Activated gamma-delta T cell treated with anti-CD3 and anti-CD28 coated beads, Interleukin-2, amount 50 U/mL, for 16 hours (primary cell): ENCODE measurements around the gene KCNQ2.
"Not testable (repeated sequence)": the region's sequence is repeated elsewhere in the genome, so short reads cannot be mapped to it uniquely, and the experiment has no call there.

Experiments used
- DNase-seq: peaks from one replicate; pipeline ENCODE4 v3.0.0-alpha.2; 2020; ENCODE audit warnings: low read depth

KCNQ2 gene

GRCh38 chr20:63385819-63386218 is 86.6 kb downstream of the KCNQ2 start:
- DNase-seq, result no peak

GRCh38 chr20:63384336-63384735 is 88.1 kb downstream of the KCNQ2 start:
- DNase-seq, result no peak

- no peak for DNase-seq
These were observed 88.9 kb downstream of the KCNQ2 start for GRCh38 chr20:63383556-63383955.

GRCh38 chr20:63382551-63383300 is 89.7 kb downstream of the KCNQ2 start:
- DNase-seq, result no peak

GRCh38 chr20:63381781-63382431 is 90.5 kb downstream of the KCNQ2 start:
- DNase-seq, result peak; percentile 9

GRCh38 chr20:63380346-63380870 is 92.0 kb downstream of the KCNQ2 start:
- no peak for DNase-seq

GRCh38 chr20:63379872-63380271 is 92.6 kb downstream of the KCNQ2 start:
- DNase-seq, result not testable (repeated sequence)

GRCh38 chr20:63379296-63379695 is 93.2 kb downstream of the KCNQ2 start:
- no peak for DNase-seq

- DNase-seq, result no peak
These were observed 93.8 kb downstream of the KCNQ2 start for GRCh38 chr20:63378626-63379025.

GRCh38 chr20:63377951-63378381 is 94.5 kb downstream of the KCNQ2 start:
- no peak for DNase-seq

GRCh38 chr20:63377256-63377941 is 95.1 kb downstream of the KCNQ2 start:
- DNase-seq, result no peak

- DNase-seq, result no peak
These were observed 95.9 kb downstream of the KCNQ2 start for GRCh38 chr20:63376283-63377250.

- DNase-seq, result no peak
These were observed 97.0 kb downstream of the KCNQ2 start for GRCh38 chr20:63375438-63375837.

- no peak for DNase-seq
These were observed 98.0 kb downstream of the KCNQ2 start for GRCh38 chr20:63374504-63374903.

GRCh38 chr20:63373996-63374395 is 98.5 kb downstream of the KCNQ2 start:
- no peak for DNase-seq

GRCh38 chr20:63372971-63373885 is 99.2 kb downstream of the KCNQ2 start:
- no peak for DNase-seq

- DNase-seq, result no peak
These were observed 101.1 kb downstream of the KCNQ2 start for GRCh38 chr20:63371291-63371865.

GRCh38 chr20:63370618-63371187 is 101.8 kb downstream of the KCNQ2 start:
- no peak for DNase-seq

GRCh38 chr20:63369724-63370617 is 102.5 kb downstream of the KCNQ2 start:
- DNase-seq, result no peak
